ENCODE measurements around the gene SCUBE1.

DNA sequence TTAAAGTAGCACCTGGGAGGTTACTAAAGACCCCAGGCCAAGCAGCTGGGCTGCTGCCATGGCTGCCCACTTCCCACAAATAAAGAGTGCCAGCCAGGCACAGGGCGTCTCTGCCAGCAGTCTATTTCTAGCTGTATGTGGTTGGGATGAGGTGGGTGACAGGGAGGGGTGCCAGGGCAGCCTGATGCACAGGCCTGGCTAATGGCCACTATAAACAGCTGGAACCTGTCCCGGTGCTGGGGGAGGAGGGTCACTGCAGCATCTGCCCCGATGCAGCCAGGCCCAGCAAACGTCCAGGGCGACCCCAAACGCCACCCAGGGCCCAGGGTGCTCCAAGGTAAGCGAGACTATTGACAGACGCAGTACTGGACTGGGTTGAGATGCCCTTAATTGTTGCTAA is 37.4 kb downstream of the SCUBE1 start:
- no peak for TF ChIP-seq CEBPB (IDR thresholded peaks at IDR 0.05; ENCODE audit: low read depth, low read length)
- TF ChIP-seq, protein P1, sequence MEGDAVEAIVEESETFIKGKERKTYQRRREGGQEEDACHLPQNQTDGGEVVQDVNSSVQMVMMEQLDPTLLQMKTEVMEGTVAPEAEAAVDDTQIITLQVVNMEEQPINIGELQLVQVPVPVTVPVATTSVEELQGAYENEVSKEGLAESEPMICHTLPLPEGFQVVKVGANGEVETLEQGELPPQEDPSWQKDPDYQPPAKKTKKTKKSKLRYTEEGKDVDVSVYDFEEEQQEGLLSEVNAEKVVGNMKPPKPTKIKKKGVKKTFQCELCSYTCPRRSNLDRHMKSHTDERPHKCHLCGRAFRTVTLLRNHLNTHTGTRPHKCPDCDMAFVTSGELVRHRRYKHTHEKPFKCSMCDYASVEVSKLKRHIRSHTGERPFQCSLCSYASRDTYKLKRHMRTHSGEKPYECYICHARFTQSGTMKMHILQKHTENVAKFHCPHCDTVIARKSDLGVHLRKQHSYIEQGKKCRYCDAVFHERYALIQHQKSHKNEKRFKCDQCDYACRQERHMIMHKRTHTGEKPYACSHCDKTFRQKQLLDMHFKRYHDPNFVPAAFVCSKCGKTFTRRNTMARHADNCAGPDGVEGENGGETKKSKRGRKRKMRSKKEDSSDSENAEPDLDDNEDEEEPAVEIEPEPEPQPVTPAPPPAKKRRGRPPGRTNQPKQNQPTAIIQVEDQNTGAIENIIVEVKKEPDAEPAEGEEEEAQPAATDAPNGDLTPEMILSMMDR (conservative IDR thresholded peaks at IDR 0.05; ENCODE audit: low read depth, low read length) = no peak
- TF ChIP-seq POLR2A (IDR thresholded peaks at IDR 0.05; ENCODE audit: low read depth, low read length) = no peak

Data from IMR-90 (cell line).